Lower leg skin (tissue), 3 donors: ENCODE measurements around the gene PTPN18.

Experiments
- CTCF ChIP-seq, 3 donors: fragments of 450-650 bp; IDR thresholded peaks; one replicate each; pipeline ENCODE4 v1.5.1; 2016; ENCODE audit warnings: antibody characterized with exemption in 3 of 3, mild to moderate bottlenecking in 3 of 3, moderate library complexity in 2 of 3
- POLR2A ChIP-seq, 2 donors: fragments of 450-650 bp; IDR thresholded peaks; one replicate each; pipeline ENCODE4 v1.6.1; 2016 to 2017; ENCODE audit warnings: antibody characterized with exemption in 2 of 2, mild to moderate bottlenecking in 1 of 2, moderate library complexity in 1 of 2

GRCh38 chr2:130319536-130319935 is 36.3 kb upstream of the PTPN18 start:
- TF ChIP-seq CTCF (IDR thresholded peaks at IDR 0.05): no peak
- TF ChIP-seq POLR2A (IDR thresholded peaks at IDR 0.05): no peak
